ENCODE results near the gene CREB5. TPM values are rescaled to one million over a fixed set of nuclear protein-coding genes. Genes with fewer than 3 reads are reported as not detected.

Gene CREB5
- total and polyA plus RNA-seq, 2 donors (not counting 3 experiments of a cell fraction or from before 2014, with no cell fraction given), result 19.6 to 28.4 TPM

DNA sequence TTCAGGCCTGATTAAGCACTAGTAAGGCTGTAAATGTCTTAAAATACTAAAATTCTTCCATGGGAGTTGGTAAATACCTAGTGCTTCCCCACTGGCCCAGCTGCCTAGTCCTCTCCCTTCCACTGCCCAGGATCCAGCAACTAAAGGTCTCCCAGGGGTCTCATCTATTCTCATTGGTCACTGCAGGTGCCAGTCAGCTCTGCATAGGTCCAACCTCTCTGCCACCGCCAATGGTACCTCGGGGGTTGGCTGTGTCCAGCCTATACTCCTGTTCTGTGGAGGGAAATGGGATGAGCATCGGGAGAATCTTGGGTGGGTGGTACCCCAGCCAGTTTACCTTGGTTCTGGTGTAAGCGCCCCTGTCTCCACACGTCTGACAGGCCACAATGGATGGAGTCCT is 6.1 kb upstream of the CREB5 start:
- TF ChIP-seq JUN (IDR thresholded peaks at IDR 0.05; ENCODE audit: borderline replicate concordance, insufficient read depth, insufficient read length, low read depth), result no peak
- TF ChIP-seq EZH2 (IDR thresholded peaks at IDR 0.05; ENCODE audit: borderline replicate concordance, low read depth, low read length, severe bottlenecking), result no peak
- no peak for TF ChIP-seq POLR2AphosphoS5 (IDR thresholded peaks at IDR 0.05; ENCODE audit: insufficient read depth, low read depth, low read length)
- TF ChIP-seq POLR2A (IDR thresholded peaks at IDR 0.05; ENCODE audit: low read depth, low read length), result no peak
- no peak for TF ChIP-seq GATA2 (IDR thresholded peaks at IDR 0.05; ENCODE audit: insufficient read depth, insufficient read length, low read depth, low read length)
- TF ChIP-seq CTCF (IDR thresholded peaks at IDR 0.05; ENCODE audit: extremely low read depth in 1 of 2, insufficient read depth in 1 of 2, low read depth in 1 of 2, low read length in 2 of 2), result no peak
- no peak for TF ChIP-seq FOS (IDR thresholded peaks at IDR 0.05; ENCODE audit: borderline replicate concordance, insufficient read depth, low read length)
- TF ChIP-seq MYC (IDR thresholded peaks at IDR 0.05; ENCODE audit: low read depth, low read length), result no peak
- Histone ChIP-seq H3K9ac (replicated peaks; ENCODE audit: extremely low read depth, insufficient read depth, low read length) (no peak overlapping the region), H3K27me3 (ENCODE audit: control insufficient read depth in 2 of 2, insufficient read depth in 2 of 2, low read length in 2 of 2) (no peaks in the 10 kb centered on the region), H3K4me2 (ENCODE audit: insufficient read depth, low read length) (no peak overlapping the region), H2AFZ (ENCODE audit: low read depth, low read length) (no peak overlapping the region), H3K4me3 (replicated peaks in 1 of 3; ENCODE audit: insufficient read depth in 1 of 3, low read depth in 1 of 3, low read length in 3 of 3) (no peak overlapping the region), H3K9me1 (replicated peaks; ENCODE audit: control insufficient read depth, extremely low read depth, insufficient read depth, low read length) (no peaks in the 10 kb centered on the region), H3K9me3 (replicated peaks; ENCODE audit: control insufficient read depth, insufficient read depth, low read length) (no peaks in the 10 kb centered on the region), H4K20me1 (replicated peaks; ENCODE audit: control insufficient read depth, extremely low read depth, insufficient read depth, low read length) (no peaks in the 10 kb centered on the region), H3K79me2 (ENCODE audit: control insufficient read depth, insufficient read depth, low read length) (no peaks in the 10 kb centered on the region), H3K36me3 (ENCODE audit: control insufficient read depth in 2 of 2, extremely low read depth in 1 of 2, insufficient read depth in 2 of 2, low read length in 2 of 2) (no peaks in the 10 kb centered on the region), H3K4me1 (ENCODE audit: control insufficient read depth, extremely low read depth, insufficient read depth, low read length) (peaks cover 15% of the 10 kb centered on the region), H3K27ac (ENCODE audit: insufficient read depth, low read depth, low read length) (no peak overlapping the region)
- ChIA-PET CTCF (interaction anchor here (2.0 kb wide), 1 partner anchor 220 kb away, joined by 4 read pairs; no protein-coding TSS in a partner anchor), POLR2A (no interaction called here)
- dilution Hi-C loops (cut with MboI; ENCODE audit: extremely low pct_ligation_motif_present, low sequenced_read_pairs) (no loop called here), intact Hi-C loops (cut with micrococcal nuclease) (loop anchor here (5.0 kb wide), 1 partner anchor 446 kb away; no protein-coding TSS in a partner anchor)
- no TSS peak for BruUV-seq (replicated peaks)
- FAIRE-seq, result no peak
- DNase-seq (ENCODE audit: low read depth, low spot score), result no peak

Data from endothelial cell of umbilical vein (primary cell).